ENCODE measurements around the gene ADRM1.

Gene ADRM1

GRCh38 chr20:62302341-62303061 is at the start of gene ADRM1:
Gene ADRM1 (plus strand): TSS chr20:62302997. CDS start chr20:62303569, 572 bp downstream.
- DNase-seq = peak; percentile 98 to 99 (median 99)

GRCh38 chr20:62253398-62253797 is 49.4 kb upstream of the ADRM1 start:
- no peak for DNase-seq

GRCh38 chr20:62254021-62254724 is 48.6 kb upstream of the ADRM1 start:
- DNase-seq = peak in 1 of 3 experiments; percentile 78

GRCh38 chr20:62255976-62256375 is 46.8 kb upstream of the ADRM1 start:
- no peak for DNase-seq

- no peak for DNase-seq
Observed at GRCh38 chr20:62258499-62259293, 44.1 kb upstream of the ADRM1 start.

GRCh38 chr20:62259294-62259565 is 43.6 kb upstream of the ADRM1 start:
- DNase-seq = no peak

GRCh38 chr20:62262064-62262463 is 40.7 kb upstream of the ADRM1 start:
- no peak for DNase-seq

GRCh38 chr20:62263396-62263795 is 39.4 kb upstream of the ADRM1 start:
- no peak for DNase-seq

GRCh38 chr20:62265365-62265764 is 37.4 kb upstream of the ADRM1 start:
- peak in 1 of 3 experiments; percentile 41 for DNase-seq

GRCh38 chr20:62266340-62266739 is 36.5 kb upstream of the ADRM1 start:
- DNase-seq = no peak

GRCh38 chr20:62266851-62267250 is 35.9 kb upstream of the ADRM1 start:
- DNase-seq = no peak

GRCh38 chr20:62267543-62267942 is 35.3 kb upstream of the ADRM1 start:
- DNase-seq = no peak

- no peak for DNase-seq
Observed at GRCh38 chr20:62268228-62268900, 34.4 kb upstream of the ADRM1 start.

- DNase-seq = no peak
Observed at GRCh38 chr20:62269378-62269777, 33.4 kb upstream of the ADRM1 start.

- DNase-seq = no peak
Observed at GRCh38 chr20:62269871-62270270, 32.9 kb upstream of the ADRM1 start.

GRCh38 chr20:62272200-62272599 is 30.6 kb upstream of the ADRM1 start:
- DNase-seq = no peak

GRCh38 chr20:62273416-62273815 is 29.4 kb upstream of the ADRM1 start:
- DNase-seq = no peak

GRCh38 chr20:62274332-62274950 is 28.4 kb upstream of the ADRM1 start:
- peak in 1 of 3 experiments; percentile 82 for DNase-seq

- no peak for DNase-seq
Observed at GRCh38 chr20:62275219-62275618, 27.6 kb upstream of the ADRM1 start.

- no peak for DNase-seq
Observed at GRCh38 chr20:62276439-62276838, 26.4 kb upstream of the ADRM1 start.

GRCh38 chr20:62277253-62277652 is 25.5 kb upstream of the ADRM1 start:
- DNase-seq = no peak

GRCh38 chr20:62280303-62280702 is 22.5 kb upstream of the ADRM1 start:
- DNase-seq = no peak

Measured in NCI-H1417 (cell line).